HepG2 (cell line): Measurements from ENCODE around the gene ATG2B. TPM values are rescaled to one million over a fixed set of nuclear protein-coding genes. Genes with fewer than 3 reads are reported as not detected.
A peak's percentile ranks its signal among the peaks of the same experiment; 100 is the strongest.

Source experiments
- DZIP1 ChIP-seq: sonication (generic); formaldehyde crosslinking; IDR thresholded peaks from 2 replicates; pipeline ENCODE4 v1.5.0; 2020; ENCODE audit warnings: mild to moderate bottlenecking, missing genetic modification reagents
- FOXP1 ChIP-seq, 2 experiments: fragments of 450-650 bp in 1 of 2; IDR thresholded peaks; 2 replicates each; pipeline ENCODE4 v1.6.1; 2017 to 2018; ENCODE audit warnings: antibody characterized with exemption in 1 of 2
- HNRNPL ChIP-seq: fragments of 200-400 bp; formaldehyde crosslinking; IDR thresholded peaks from 2 replicates; pipeline ENCODE4 v1.6.1; 2017; ENCODE audit warnings: mild to moderate bottlenecking, low read depth, low read length
- HOXA5 ChIP-seq: sonication (generic); formaldehyde crosslinking; IDR thresholded peaks from 2 replicates; pipeline ENCODE4 v1.4.0; 2020; ENCODE audit warnings: missing genetic modification reagents
- JUN ChIP-seq: sonication (generic); formaldehyde crosslinking; IDR thresholded peaks from 2 replicates; pipeline ENCODE4 v1.4.0; 2020; ENCODE audit warnings: mild to moderate bottlenecking, missing genetic modification reagents
- KDM5A ChIP-seq: fragments of 200-600 bp; sonication (generic); IDR thresholded peaks from 2 replicates; pipeline ENCODE4 v1.7.0; 2018; ENCODE audit warnings: antibody characterized with exemption, mild to moderate bottlenecking, low read length, borderline replicate concordance
- MEF2D ChIP-seq: sonication (generic); formaldehyde crosslinking; IDR thresholded peaks from 2 replicates; pipeline ENCODE4 v1.5.1; 2020; ENCODE audit warnings: mild to moderate bottlenecking, missing genetic modification reagents
- MIXL1 ChIP-seq: IDR thresholded peaks from 2 replicates; pipeline ENCODE4 v1.6.1; 2016
- NR2F1 ChIP-seq, 2 experiments: fragments of 450-650 bp in 1 of 2; formaldehyde crosslinking in 1 of 2; IDR thresholded peaks; 2 replicates each; pipeline versions ENCODE4 v1.5.0 to v1.6.1; 2016 to 2020; ENCODE audit warnings: mild to moderate bottlenecking in 1 of 2, missing compliant biosample characterization in 1 of 2, missing genetic modification reagents in 1 of 2, moderate library complexity in 1 of 2
- POLR2A ChIP-seq, 2 experiments: IDR thresholded peaks; 2 replicates each; pipeline ENCODE4 v1.6.1; 2011; ENCODE audit warnings: low read depth in 2 of 2, low read length in 2 of 2, mild to moderate bottlenecking in 1 of 2, moderate library complexity in 1 of 2; ENCODE audit not compliant: insufficient read depth in 1 of 2
- PRMT3 ChIP-seq: sonication (generic); formaldehyde crosslinking; IDR thresholded peaks from 2 replicates; pipeline ENCODE4 v1.8.1; 2022; ENCODE audit warnings: low read depth, mild to moderate bottlenecking, moderate library complexity, missing genetic modification reagents, borderline replicate concordance
- ZBTB34 ChIP-seq: sonication (generic); formaldehyde crosslinking; IDR thresholded peaks from 2 replicates; pipeline ENCODE4 v1.8.0; 2022; ENCODE audit warnings: mild to moderate bottlenecking, missing genetic modification reagents
- ZNF614 ChIP-seq: IDR thresholded peaks from 2 replicates; pipeline ENCODE4 v1.6.1; 2018; ENCODE audit warnings: missing biosample characterization, missing genetic modification reagents, inconsistent platforms, borderline replicate concordance
- ZNF75D ChIP-seq: sonication (generic); formaldehyde crosslinking; IDR thresholded peaks from 2 replicates; pipeline ENCODE4 v1.8.1; 2023; ENCODE audit warnings: missing genetic modification reagents, mild to moderate bottlenecking, borderline replicate concordance
- polyA plus RNA-seq, 8 experiments: library from polyadenylated mRNA; depleted of rRNA in 3 of 8; stranded (reverse) in 7 of 8; unstranded in 1 of 8; fragments of >200 nt; fragmentation: Illumina TruSeq in 4 of 8; extraction: Trizol in 4 of 8; gene quantifications; 2 replicates each; pipeline versions ENCODE4 v1.2.1 to v1.2.3, GENCODE V29; 2011 to 2016; ENCODE audit warnings: low read depth in 4 of 8, missing spikeins in 1 of 8, mixed read lengths in 1 of 8; ENCODE audit not compliant: insufficient read depth in 1 of 8
- total RNA-seq, 5 experiments: library from RNA; depleted of rRNA; stranded (reverse); fragments of >200 nt; fragmentation: Illumina TruSeq; extraction: Trizol; gene quantifications; 2 replicates each; pipeline ENCODE4 v1.2.3, GENCODE V29; 2016; ENCODE audit warnings: low read depth in 1 of 5
- TF ChIP-seq, protein P1 (sequence below): sonication (generic); formaldehyde crosslinking; IDR thresholded peaks from 2 replicates; pipeline ENCODE4 v1.8.0; 2022; ENCODE audit warnings: missing genetic modification reagents, mild to moderate bottlenecking, inconsistent platforms, borderline replicate concordance
- TF ChIP-seq, protein P2 (sequence below): sonication (generic); formaldehyde crosslinking; IDR thresholded peaks from 2 replicates; pipeline ENCODE4 v1.8.0; 2022; ENCODE audit warnings: missing genetic modification reagents, low read depth, mild to moderate bottlenecking, borderline replicate concordance
- TF ChIP-seq, protein P3 (sequence below), 2 experiments: sonication (generic) in 1 of 2; formaldehyde crosslinking in 1 of 2; IDR thresholded peaks; 2 replicates each; pipeline versions ENCODE4 v1.4.0 to v1.6.1; 2016 to 2020; ENCODE audit warnings: borderline replicate concordance in 1 of 2, low read depth in 1 of 2, mild to moderate bottlenecking in 1 of 2, missing genetic modification reagents in 1 of 2
- TF ChIP-seq, protein P4 (sequence below): sonication (generic); formaldehyde crosslinking; IDR thresholded peaks from 2 replicates; pipeline ENCODE4 v1.5.1; 2020; ENCODE audit warnings: mild to moderate bottlenecking, missing genetic modification reagents, borderline replicate concordance

Gene ATG2B
- total and polyA plus RNA-seq, 2 of the 13 experiments (the other 11 are each of a cell fraction or from before 2014, with no cell fraction given), result 7.4 to 7.5 TPM

DNA sequence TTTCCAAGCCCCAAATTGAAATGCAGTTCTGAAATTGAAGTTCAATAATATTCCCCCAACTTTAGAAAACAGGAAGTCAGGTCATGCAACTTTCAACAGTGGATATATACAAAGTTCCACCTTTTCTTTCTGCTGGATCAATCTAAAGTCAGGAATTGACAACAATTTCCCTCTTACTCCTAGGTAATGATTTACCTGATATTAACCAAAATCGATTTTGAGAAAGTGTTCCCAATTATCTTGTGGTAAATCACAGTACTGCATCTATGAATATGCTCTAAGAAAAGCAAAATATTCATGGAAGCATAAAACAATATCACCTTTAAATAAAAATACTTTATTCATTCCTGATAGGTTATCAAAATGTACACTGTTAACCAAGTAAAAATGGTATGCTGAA lies 78.7 kb downstream of the ATG2B start (continued):
- TF ChIP-seq MEF2D (CRISPR knock-in tag) (no peak), KDM5A (no peak), MIXL1 (CRISPR knock-in tag) (0 out of 2 replicates have a peak, but pooled peaks have one; percentile 26), PRMT3 (CRISPR knock-in tag) (no peak), NR2F1 (CRISPR knock-in tag; IDR thresholded peaks at IDR 0.05) (no peak), DZIP1 (no peak), FOXP1 (IDR thresholded peaks at IDR 0.05) (no peak), FOXP1 (CRISPR knock-in tag; IDR thresholded peaks at IDR 0.05) (peak; percentile 12; the same call in 1 of the 2 replicates), ZNF75D (CRISPR knock-in tag) (no peak), ZBTB34 (CRISPR knock-in tag) (no peak), POLR2A (IDR thresholded peaks at IDR 0.05; ENCODE audit: insufficient read depth in 1 of 2, low read depth in 2 of 2, low read length in 2 of 2) (no peak), ZNF614 (no peak), HOXA5 (no peak), HNRNPL (no peak), JUN (no peak)
- TF ChIP-seq, protein P1, sequence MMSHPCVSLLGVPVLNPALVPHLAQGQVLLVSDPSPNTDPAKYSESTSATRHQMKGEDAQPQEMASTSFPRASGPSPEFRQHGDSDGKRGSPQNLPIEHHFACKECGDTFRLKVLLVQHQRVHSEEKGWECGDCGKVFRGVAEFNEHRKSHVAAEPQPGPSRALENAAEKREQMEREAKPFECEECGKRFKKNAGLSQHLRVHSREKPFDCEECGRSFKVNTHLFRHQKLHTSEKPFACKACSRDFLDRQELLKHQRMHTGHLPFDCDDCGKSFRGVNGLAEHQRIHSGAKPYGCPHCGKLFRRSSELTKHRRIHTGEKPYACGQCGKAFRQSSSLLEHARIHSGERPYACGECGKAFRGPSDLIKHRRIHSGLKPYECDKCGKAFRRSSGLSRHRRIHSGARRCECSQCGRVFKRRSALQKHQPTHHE, result no peak
- TF ChIP-seq, protein P2, sequence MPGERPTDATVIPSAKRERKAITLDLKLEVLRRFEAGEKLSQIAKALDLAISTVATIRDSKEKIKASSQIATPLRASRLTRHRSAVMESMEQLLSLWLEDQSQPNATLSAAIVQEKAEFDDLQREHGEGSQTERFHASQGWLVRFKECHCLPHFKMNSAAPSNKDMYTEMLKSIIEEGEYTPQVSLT, result no peak
- TF ChIP-seq, protein P3, sequence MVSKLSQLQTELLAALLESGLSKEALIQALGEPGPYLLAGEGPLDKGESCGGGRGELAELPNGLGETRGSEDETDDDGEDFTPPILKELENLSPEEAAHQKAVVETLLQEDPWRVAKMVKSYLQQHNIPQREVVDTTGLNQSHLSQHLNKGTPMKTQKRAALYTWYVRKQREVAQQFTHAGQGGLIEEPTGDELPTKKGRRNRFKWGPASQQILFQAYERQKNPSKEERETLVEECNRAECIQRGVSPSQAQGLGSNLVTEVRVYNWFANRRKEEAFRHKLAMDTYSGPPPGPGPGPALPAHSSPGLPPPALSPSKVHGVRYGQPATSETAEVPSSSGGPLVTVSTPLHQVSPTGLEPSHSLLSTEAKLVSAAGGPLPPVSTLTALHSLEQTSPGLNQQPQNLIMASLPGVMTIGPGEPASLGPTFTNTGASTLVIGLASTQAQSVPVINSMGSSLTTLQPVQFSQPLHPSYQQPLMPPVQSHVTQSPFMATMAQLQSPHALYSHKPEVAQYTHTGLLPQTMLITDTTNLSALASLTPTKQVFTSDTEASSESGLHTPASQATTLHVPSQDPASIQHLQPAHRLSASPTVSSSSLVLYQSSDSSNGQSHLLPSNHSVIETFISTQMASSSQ (IDR thresholded peaks at IDR 0.05; ENCODE audit: low read depth), result peak; percentile 68
- TF ChIP-seq, protein P3 (CRISPR knock-in tag; IDR thresholded peaks at IDR 0.05; ENCODE audit: borderline replicate concordance), result no peak
- TF ChIP-seq, protein P4, sequence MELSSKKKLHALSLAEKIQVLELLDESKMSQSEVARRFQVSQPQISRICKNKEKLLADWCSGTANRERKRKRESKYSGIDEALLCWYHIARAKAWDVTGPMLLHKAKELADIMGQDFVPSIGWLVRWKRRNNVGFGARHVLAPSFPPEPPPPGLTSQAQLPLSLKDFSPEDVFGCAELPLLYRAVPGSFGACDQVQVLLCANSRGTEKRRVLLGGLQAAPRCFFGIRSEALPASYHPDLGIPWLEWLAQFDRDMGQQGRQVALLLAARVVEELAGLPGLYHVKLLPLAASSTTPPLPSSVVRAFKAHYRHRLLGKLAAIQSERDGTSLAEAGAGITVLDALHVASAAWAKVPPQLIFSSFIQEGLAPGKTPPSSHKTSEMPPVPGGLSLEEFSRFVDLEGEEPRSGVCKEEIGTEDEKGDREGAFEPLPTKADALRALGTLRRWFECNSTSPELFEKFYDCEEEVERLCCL (CRISPR knock-in tag), result no peak
